ENCODE measurements around the gene POU3F2. TPM values are rescaled to one million over a fixed set of nuclear protein-coding genes. Genes with fewer than 3 reads are reported as not detected.

Gene POU3F2
- total and polyA plus RNA-seq, 2 of the 13 experiments (the other 11 are each of a cell fraction or from before 2014, with no cell fraction given), result not detected

DNA sequence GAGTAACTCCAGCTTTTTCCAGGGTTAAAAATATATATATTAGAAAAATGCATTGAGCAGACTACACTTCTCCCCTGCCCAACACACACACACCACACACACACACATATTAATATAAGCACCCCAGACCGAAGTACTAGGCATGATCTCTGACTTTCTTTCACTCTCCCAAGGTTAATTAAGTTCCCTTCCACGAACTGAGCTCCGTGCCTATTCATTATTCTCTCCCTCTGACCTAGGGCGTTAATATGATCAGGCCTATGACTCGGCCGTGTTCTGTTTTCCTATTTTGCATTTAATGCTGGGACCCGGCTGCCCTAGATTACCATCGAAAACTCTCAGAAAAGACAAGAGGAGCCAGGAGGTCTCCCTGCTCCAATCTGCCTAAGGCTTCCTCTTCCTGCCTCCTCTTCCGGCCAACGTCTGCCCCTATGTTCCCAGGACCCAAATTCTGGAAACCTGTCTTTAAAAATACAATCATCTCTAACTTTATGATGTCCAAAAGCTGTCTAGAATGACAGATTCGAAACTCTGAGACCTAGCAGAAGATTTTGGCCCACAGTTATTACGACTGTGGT lies 6.1 kb upstream of the POU3F2 start (continued):
- TF ChIP-seq ZNF737 (CRISPR knock-in tag; IDR thresholded peaks at IDR 0.05; ENCODE audit: borderline replicate concordance) (no peak), RAD51 (IDR thresholded peaks at IDR 0.05; ENCODE audit: borderline replicate concordance) (no peak), XRCC5 (optimal IDR thresholded peaks at IDR 0.05; ENCODE audit: low read length) (no peak)

DNA sequence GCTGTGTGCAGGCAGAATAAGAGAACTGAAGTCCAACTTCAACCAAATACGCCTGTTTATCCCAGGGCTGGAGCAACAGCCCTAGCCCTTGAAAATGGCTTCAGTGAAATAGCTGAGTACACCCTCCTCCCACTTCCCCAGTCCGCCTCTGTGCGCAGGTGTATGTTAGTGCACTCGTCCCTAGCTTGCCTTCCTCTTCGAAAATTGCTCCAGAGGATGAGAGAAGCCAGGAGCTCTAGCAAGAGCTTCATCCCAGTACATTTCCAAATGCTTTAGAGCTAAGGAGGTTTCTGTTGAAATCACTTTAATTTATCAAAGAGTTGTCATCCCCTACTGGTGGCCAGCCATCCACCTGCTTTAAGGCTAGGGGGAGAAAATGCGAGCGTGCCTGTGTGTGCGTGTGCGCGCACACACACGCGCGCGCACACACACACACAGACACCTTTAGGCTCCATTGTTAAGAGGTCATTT lies 5.4 kb upstream of the POU3F2 start:
- in situ Hi-C loops (cut with HindIII; ENCODE audit: extremely low pct_ligation_motif_present, low pct_unique_long_range_greater_than_20kb) (loop anchor here (25.0 kb wide), 5 partner anchors 283 to 1767 kb away; no protein-coding TSS in a partner anchor), intact Hi-C loops (cut with micrococcal nuclease; ENCODE audit: unreplicated experiment) (no loop called here)
- ChIA-PET POLR2A (no interaction called here), CTCF (ENCODE audit: low intra/inter-chr PET ratio, low total read pairs) (no interaction called here)
- H3K9ac ChIP-seq (ENCODE audit: insufficient read depth, low read depth, low read length), result no peak overlapping the region
- ATAC-seq (no peak), DNase-seq (ENCODE audit: low spot score) (no peak), FAIRE-seq (no peak)
- H3K4me3 ChIP-seq (replicated peaks in 1 of 3; ENCODE audit: insufficient read depth in 1 of 3, low read depth in 2 of 3, low read length in 3 of 3), result no peak overlapping the region
- H3K79me2 ChIP-seq (ENCODE audit: insufficient read depth, low read length), result no peaks in the 10 kb centered on the region
- H3K4me2 ChIP-seq (ENCODE audit: low read depth, low read length), result no peak overlapping the region
- H3K27me3 ChIP-seq (ENCODE audit: control insufficient read depth in 1 of 2, insufficient read depth in 2 of 2, low read length in 2 of 2), result peaks cover 7 to 86% of the 10 kb centered on the region in 2 experiments; a peak in 4 of 5 replicates
- H4K20me1 ChIP-seq (ENCODE audit: insufficient read depth, low read length), result no peaks in the 10 kb centered on the region
- BruUV-seq (replicated peaks), result no TSS peak
- H3K4me1 ChIP-seq (ENCODE audit: insufficient read depth, low read length), result peaks cover 13% of the 10 kb centered on the region; the same call in 1 of the 2 replicates
- H3K27ac ChIP-seq (ENCODE audit: extremely low read length, insufficient read depth, low read length), result no peak overlapping the region
- no peak overlapping the region for H2AFZ ChIP-seq (ENCODE audit: low read length)
- TF ChIP-seq, protein P1, sequence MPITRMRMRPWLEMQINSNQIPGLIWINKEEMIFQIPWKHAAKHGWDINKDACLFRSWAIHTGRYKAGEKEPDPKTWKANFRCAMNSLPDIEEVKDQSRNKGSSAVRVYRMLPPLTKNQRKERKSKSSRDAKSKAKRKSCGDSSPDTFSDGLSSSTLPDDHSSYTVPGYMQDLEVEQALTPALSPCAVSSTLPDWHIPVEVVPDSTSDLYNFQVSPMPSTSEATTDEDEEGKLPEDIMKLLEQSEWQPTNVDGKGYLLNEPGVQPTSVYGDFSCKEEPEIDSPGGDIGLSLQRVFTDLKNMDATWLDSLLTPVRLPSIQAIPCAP (CRISPR knock-in tag; IDR thresholded peaks at IDR 0.05; ENCODE audit: low read depth), result no peak
- no peak for TF ChIP-seq ZNF577 (CRISPR knock-in tag; IDR thresholded peaks at IDR 0.05; ENCODE audit: borderline replicate concordance, low read depth)
- no peak for TF ChIP-seq GLI4 (CRISPR knock-in tag; IDR thresholded peaks at IDR 0.05; ENCODE audit: borderline replicate concordance)
- TF ChIP-seq, protein P2, sequence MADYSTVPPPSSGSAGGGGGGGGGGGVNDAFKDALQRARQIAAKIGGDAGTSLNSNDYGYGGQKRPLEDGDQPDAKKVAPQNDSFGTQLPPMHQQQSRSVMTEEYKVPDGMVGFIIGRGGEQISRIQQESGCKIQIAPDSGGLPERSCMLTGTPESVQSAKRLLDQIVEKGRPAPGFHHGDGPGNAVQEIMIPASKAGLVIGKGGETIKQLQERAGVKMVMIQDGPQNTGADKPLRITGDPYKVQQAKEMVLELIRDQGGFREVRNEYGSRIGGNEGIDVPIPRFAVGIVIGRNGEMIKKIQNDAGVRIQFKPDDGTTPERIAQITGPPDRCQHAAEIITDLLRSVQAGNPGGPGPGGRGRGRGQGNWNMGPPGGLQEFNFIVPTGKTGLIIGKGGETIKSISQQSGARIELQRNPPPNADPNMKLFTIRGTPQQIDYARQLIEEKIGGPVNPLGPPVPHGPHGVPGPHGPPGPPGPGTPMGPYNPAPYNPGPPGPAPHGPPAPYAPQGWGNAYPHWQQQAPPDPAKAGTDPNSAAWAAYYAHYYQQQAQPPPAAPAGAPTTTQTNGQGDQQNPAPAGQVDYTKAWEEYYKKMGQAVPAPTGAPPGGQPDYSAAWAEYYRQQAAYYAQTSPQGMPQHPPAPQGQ (CRISPR knock-in tag; IDR thresholded peaks at IDR 0.05; ENCODE audit: borderline replicate concordance), result no peak
- TF ChIP-seq ZNF878 (CRISPR knock-in tag; IDR thresholded peaks at IDR 0.05), result no peak
- TF ChIP-seq ZNF543 (CRISPR knock-in tag; IDR thresholded peaks at IDR 0.05), result no peak
- no peak for TF ChIP-seq AGO2 (optimal IDR thresholded peaks at IDR 0.05; ENCODE audit: low read depth, low read length)
- TF ChIP-seq ZNF782 (CRISPR knock-in tag; IDR thresholded peaks at IDR 0.05; ENCODE audit: borderline replicate concordance), result no peak
- no peak for TF ChIP-seq RELA (CRISPR knock-in tag; IDR thresholded peaks at IDR 0.05)
- TF ChIP-seq ZNF747 (CRISPR knock-in tag; IDR thresholded peaks at IDR 0.05; ENCODE audit: borderline replicate concordance), result no peak
- TF ChIP-seq STAT5B (CRISPR knock-in tag; IDR thresholded peaks at IDR 0.05), result no peak
- TF ChIP-seq BRCA1 (CRISPR knock-in tag; IDR thresholded peaks at IDR 0.05), result no peak
- H3K9me3 ChIP-seq (ENCODE audit: low read length), result no peaks in the 10 kb centered on the region
- H3K36me3 ChIP-seq (replicated peaks in 1 of 2; ENCODE audit: control insufficient read depth in 1 of 2, insufficient read depth in 2 of 2, low read length in 2 of 2), result no peaks in the 10 kb centered on the region
- WGBS (ENCODE audit: low lambda C conversion rate), result 62% methylated on average over 11 of the region's 14 CpGs
